WTC11 (cell line): ENCODE data around the gene GID8.

Experiments used
- CTCF ChIP-seq: fragments of 200-600 bp; IDR thresholded peaks from 2 replicates; pipeline ENCODE4 v1.8.0; 2022; ENCODE audit warnings: antibody characterized with exemption
- FOXK1 ChIP-seq: sonication (generic); formaldehyde crosslinking; IDR thresholded peaks from 2 replicates; pipeline ENCODE4 v1.8.0; 2022; ENCODE audit warnings: mild to moderate bottlenecking, moderate library complexity, missing genetic modification reagents
- NR1H2 ChIP-seq: sonication (generic); formaldehyde crosslinking; IDR thresholded peaks from 2 replicates; pipeline ENCODE4 v1.9.0; 2021; ENCODE audit warnings: mild to moderate bottlenecking, moderate library complexity, missing genetic modification reagents
- SMAD3 ChIP-seq: sonication (generic); formaldehyde crosslinking; IDR thresholded peaks from 2 replicates; pipeline ENCODE4 v1.8.0; 2022; ENCODE audit warnings: missing genetic modification reagents, mild to moderate bottlenecking, borderline replicate concordance
- SP1 ChIP-seq: sonication (generic); formaldehyde crosslinking; conservative IDR thresholded peaks from 2 replicates; pipeline ENCODE4 v1.8.1; 2022; ENCODE audit warnings: missing genetic modification reagents

- no peak for TF ChIP-seq FOXK1 (CRISPR knock-in tag)
- no peak for TF ChIP-seq SMAD3 (CRISPR knock-in tag)
- no peak for TF ChIP-seq CTCF
- TF ChIP-seq SP1 (CRISPR knock-in tag), result no peak
- TF ChIP-seq NR1H2 (CRISPR knock-in tag), result no peak
Measured at GRCh38 chr20:62976886-62977285, 38.9 kb downstream of the GID8 start.
